GM19468 (cell line): ENCODE measurements around the gene UCHL5.

Experiments
- ATAC-seq: cut with Tn5 transposase; IDR thresholded peaks from one replicate; pipeline ENCODE4 v1.9.1; 2021; ENCODE audit warnings: mild to moderate bottlenecking, moderate library complexity, moderate number of reproducible peaks; ENCODE audit not compliant: unreplicated experiment; ENCODE audit errors: extremely low read depth

The UCHL5 gene

GRCh38 chr1:192973202-192973601, 86.0 kb downstream of the UCHL5 start:
- ATAC-seq: no peak

- no peak for ATAC-seq
Observed at GRCh38 chr1:192969091-192969490, 90.1 kb downstream of the UCHL5 start.

GRCh38 chr1:192968323-192968722, 90.8 kb downstream of the UCHL5 start:
- ATAC-seq: no peak

GRCh38 chr1:192967901-192968300, 91.3 kb downstream of the UCHL5 start:
- ATAC-seq: no peak

GRCh38 chr1:192967211-192967877, 91.8 kb downstream of the UCHL5 start:
- ATAC-seq: no peak

GRCh38 chr1:192966073-192966472, 93.1 kb downstream of the UCHL5 start:
- no peak for ATAC-seq

GRCh38 chr1:192962901-192963300, 96.3 kb downstream of the UCHL5 start:
- ATAC-seq: no peak
